Measurements from ENCODE around the gene FXR1. TPM values are rescaled to one million over a fixed set of nuclear protein-coding genes. Genes with fewer than 3 reads are reported as not detected.

The FXR1 gene
- total RNA-seq, 6 experiments from 2014 or later, result 41.5 to 88.5 (median 46.8) TPM

GRCh38 chr3:180940826-180941225 lies 28.4 kb downstream of the FXR1 start:
- intact Hi-C loops (cut with DNase I), result no loop called here
- 91% methylated on average over 5 of the region's 5 CpGs for WGBS (ENCODE audit: insufficient coverage, low coverage, low lambda C conversion rate, missing lambda C conversion rate)
- peaks cover 0 to 12% (median 6%) of the 10 kb centered on the region in 4 donors for H3K36me3 ChIP-seq
- no peaks in the 10 kb centered on the region for H3K27me3 ChIP-seq
- no peaks in the 10 kb centered on the region for H3K4me1 ChIP-seq
- no peaks in the 10 kb centered on the region for H3K9me3 ChIP-seq
- DNase-seq (no peak), ATAC-seq (no peak)
- H3K4me3 ChIP-seq, result no peak overlapping the region
- H3K27ac ChIP-seq, result no peak overlapping the region
- TF ChIP-seq CTCF (IDR thresholded peaks at IDR 0.05) (no peak), POLR2A (IDR thresholded peaks at IDR 0.05) (no peak)

- intact Hi-C loops (cut with DNase I), result no loop called here
- H3K27me3 ChIP-seq, result no peaks in the 10 kb centered on the region
These were observed 35.4 kb downstream of the FXR1 start for GRCh38 chr3:180947761-180948390.

DNA sequence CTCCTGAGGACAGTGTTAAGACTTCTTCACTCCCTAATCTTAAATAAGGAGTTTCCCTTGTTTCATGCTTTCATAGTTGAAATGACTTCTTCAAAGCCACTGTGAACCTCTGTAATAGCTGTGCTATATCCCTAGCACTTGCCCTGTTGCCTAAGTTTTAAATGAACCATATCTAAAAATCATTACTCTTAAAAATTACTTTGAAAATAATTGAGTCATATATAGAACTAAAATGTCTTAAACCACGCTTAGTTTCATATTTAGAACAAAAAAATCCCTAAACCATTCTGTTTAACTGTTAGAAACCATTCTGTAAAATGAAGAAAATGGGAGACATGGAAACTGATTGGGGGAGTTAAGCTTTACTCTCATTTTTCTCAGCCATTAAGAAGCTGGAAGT lies 47.2 kb downstream of the FXR1 start:
- no peaks in the 10 kb centered on the region for H3K27me3 ChIP-seq
- ATAC-seq, result no peak
- intact Hi-C loops (cut with DNase I), result no loop called here
- H3K4me1 ChIP-seq, result no peaks in the 10 kb centered on the region
- no peak for TF ChIP-seq CTCF (IDR thresholded peaks at IDR 0.05)
- TF ChIP-seq POLR2A (IDR thresholded peaks at IDR 0.05), result no peak
- 91% methylated on average over 1 of the region's 1 CpG for WGBS (ENCODE audit: insufficient coverage, low coverage, low lambda C conversion rate, missing lambda C conversion rate)
- no peaks in the 10 kb centered on the region for H3K9me3 ChIP-seq
- H3K4me3 ChIP-seq, result no peak overlapping the region
- peaks cover 0 to 96% (median 17%) of the 10 kb centered on the region in 4 donors for H3K36me3 ChIP-seq
- DNase-seq, result no peak
- no peak overlapping the region for H3K27ac ChIP-seq

More at GRCh38 chr3:180947761-180948390, 35.4 kb downstream of the FXR1 start:
- Histone ChIP-seq H3K4me3 (no peak overlapping the region), H3K36me3 (peaks cover 0 to 52% (median 13%) of the 10 kb centered on the region in 4 donors), H3K27ac (no peak overlapping the region), H3K4me1 (no peaks in the 10 kb centered on the region), H3K9me3 (no peaks in the 10 kb centered on the region)
- WGBS (ENCODE audit: insufficient coverage, low coverage, low lambda C conversion rate, missing lambda C conversion rate), result 86% methylated on average over 4 of the region's 4 CpGs
- ATAC-seq (no peak), DNase-seq (no peak)
- TF ChIP-seq CTCF (IDR thresholded peaks at IDR 0.05) (no peak), POLR2A (IDR thresholded peaks at IDR 0.05) (no peak)

- TF ChIP-seq CTCF (IDR thresholded peaks at IDR 0.05) (no peak), POLR2A (IDR thresholded peaks at IDR 0.05) (no peak)
- no peak for DNase-seq
- Histone ChIP-seq H3K4me3 (no peak overlapping the region), H3K9me3 (no peaks in the 10 kb centered on the region), H3K27ac (no peak overlapping the region), H3K4me1 (no peaks in the 10 kb centered on the region), H3K36me3 (peaks cover 0 to 93% (median 15%) of the 10 kb centered on the region in 4 donors), H3K27me3 (no peaks in the 10 kb centered on the region)
- WGBS (ENCODE audit: insufficient coverage, low coverage, low lambda C conversion rate, missing lambda C conversion rate), result 83% methylated on average over 3 of the region's 3 CpGs
- no peak for ATAC-seq
- intact Hi-C loops (cut with DNase I), result no loop called here
These were observed 48.6 kb downstream of the FXR1 start for GRCh38 chr3:180961087-180961486.
